HepG2 (cell line): Measurements from ENCODE around the gene FN1. TPM values are rescaled to one million over a fixed set of nuclear protein-coding genes. Genes with fewer than 3 reads are reported as not detected.

Source experiments
- ATAC-seq: fragments of 200-7000 bp; cut with Tn5 transposase; 3 replicates; pipeline ENCODE4 v1.9.1; 2020; ENCODE audit warnings: mild to moderate bottlenecking, moderate library complexity
- BruUV-seq: library from RNA; stranded (reverse); fragments of 400-500 nt; replicated peaks from 2 replicates; lab custom pipeline; 2021; lab: Mats Ljungman, UMichigan
- CTCF ChIA-PET: fragments of 300-600 bp; formaldehyde crosslinking; extraction: SDS; loops from one replicate; lab custom pipeline; 2021; ENCODE audit warnings: low total read pairs, inconsistent platforms, low intra/inter-chr PET ratio; lab: Yijun Ruan, JAX
- POLR2A ChIA-PET: fragments of 350-600 bp; sonication (Branson Sonifier 250); formaldehyde crosslinking; loops from one replicate; lab custom pipeline; 2020; ENCODE audit warnings: antibody characterized with exemption, inconsistent platforms; lab: Yijun Ruan, JAX
- DNase-seq: peaks from one replicate; pipeline ENCODE4 v3.0.0-alpha.2; 2015; ENCODE audit warnings: low spot score
- FAIRE-seq: peaks from 3 replicates; lab custom pipeline; 2011; peaks lifted over from hg19 to GRCh38; lab: Jason Lieb, UNC
- H2AFZ ChIP-seq: one replicate; pipeline ENCODE4 v1.6.1; 2011; ENCODE audit warnings: low read length, inconsistent platforms
- H3K27ac ChIP-seq: fragments of 300-600 bp; 3 replicates; pipeline ENCODE4 v1.8.0; 2011; ENCODE audit warnings: mixed run types, mild to moderate bottlenecking, mixed read lengths, low read length, inconsistent platforms; ENCODE audit not compliant: insufficient read depth; ENCODE audit errors: extremely low read length
- H3K27me3 ChIP-seq, 2 experiments: fragments of 200-600 bp in 1 of 2; 2 replicates in 1 of 2; 3 replicates in 1 of 2; pipeline versions ENCODE4 v1.6.0 to v1.8.0; 2011; ENCODE audit warnings: low read length in 2 of 2, mild to moderate bottlenecking in 2 of 2, moderate library complexity in 2 of 2, inconsistent platforms in 1 of 2; ENCODE audit not compliant: insufficient read depth in 2 of 2, control insufficient read depth in 1 of 2
- H3K36me3 ChIP-seq, 2 experiments: fragments of 200-600 bp in 1 of 2; replicated peaks in 1 of 2; 2 replicates in 1 of 2; 3 replicates in 1 of 2; pipeline versions ENCODE4 v1.5.1 to v1.8.0; 2011; ENCODE audit warnings: low read length in 2 of 2, inconsistent platforms in 1 of 2; ENCODE audit not compliant: insufficient read depth in 2 of 2, control insufficient read depth in 1 of 2
- H3K4me1 ChIP-seq: 2 replicates; pipeline ENCODE4 v1.5.1; 2012; ENCODE audit warnings: low read length, inconsistent platforms; ENCODE audit not compliant: insufficient read depth
- H3K4me2 ChIP-seq: 2 replicates; pipeline ENCODE4 v1.6.0; 2011; ENCODE audit warnings: low read depth, low read length, inconsistent platforms
- H3K4me3 ChIP-seq, 3 experiments: fragments of 200-600 bp in 1 of 3; sonication (generic), shearing (Covaris generic) in 1 of 3; replicated peaks in 1 of 3; 2 replicates each; pipeline ENCODE4 v1.5.1; 2011 to 2016; ENCODE audit warnings: low read length in 3 of 3, inconsistent platforms in 2 of 3, low read depth in 2 of 3, mild to moderate bottlenecking in 2 of 3, control low read depth in 1 of 3, mixed read lengths in 1 of 3; ENCODE audit not compliant: insufficient read depth in 1 of 3
- H3K79me2 ChIP-seq: one replicate; pipeline ENCODE4 v1.6.1; 2011; ENCODE audit warnings: low read length, inconsistent platforms; ENCODE audit not compliant: insufficient read depth
- H3K9ac ChIP-seq: 2 replicates; pipeline ENCODE4 v1.6.0; 2011; ENCODE audit warnings: mild to moderate bottlenecking, low read depth, low read length, inconsistent platforms; ENCODE audit not compliant: insufficient read depth
- H3K9me3 ChIP-seq: 2 replicates; pipeline ENCODE4 v1.5.1; 2012; ENCODE audit warnings: mild to moderate bottlenecking, low read length
- H4K20me1 ChIP-seq: 2 replicates; pipeline ENCODE4 v1.6.0; 2011; ENCODE audit warnings: inconsistent platforms, mild to moderate bottlenecking, low read length, moderate library complexity; ENCODE audit not compliant: insufficient read depth
- AFF4 ChIP-seq: sonication (generic); formaldehyde crosslinking; IDR thresholded peaks from 2 replicates; pipeline ENCODE4 v1.4.0; 2020; ENCODE audit warnings: missing genetic modification reagents
- KAT8 ChIP-seq: IDR thresholded peaks from 2 replicates; pipeline ENCODE4 v1.6.1; 2016; ENCODE audit warnings: missing genetic modification reagents, missing compliant biosample characterization
- KLF16 ChIP-seq, 2 experiments: sonication (generic) in 1 of 2; formaldehyde crosslinking in 1 of 2; IDR thresholded peaks; 2 replicates each; pipeline versions ENCODE4 v1.6.1 to v1.8.0; 2016 to 2023; ENCODE audit warnings: missing genetic modification reagents in 2 of 2, missing compliant biosample characterization in 1 of 2
- RBFOX2 ChIP-seq: fragments of 200-400 bp; formaldehyde crosslinking; IDR thresholded peaks from 2 replicates; pipeline ENCODE4 v1.6.1; 2017; ENCODE audit warnings: low read depth, mild to moderate bottlenecking, low read length
- WGBS: methylation state at CpG from one replicate; pipeline ENCODE4 v1.1.6; 2017; ENCODE audit warnings: low lambda C conversion rate; 5-methylcytosine and 5-hydroxymethylcytosine counted together
- in situ Hi-C: cut with HindIII; loops from 2 replicates; pipeline ENCODE4 v1.10.0; 2017; ENCODE audit warnings: low pct_unique_long_range_greater_than_20kb; ENCODE audit not compliant: extremely low pct_ligation_motif_present
- intact Hi-C: fragments of 100-400 bp; cut with micrococcal nuclease; formaldehyde crosslinking; loops from one replicate; pipeline ENCODE4 v1.10.0; 2022; ENCODE audit not compliant: unreplicated experiment
- polyA plus RNA-seq, 8 experiments: library from polyadenylated mRNA; depleted of rRNA in 3 of 8; stranded (reverse) in 7 of 8; unstranded in 1 of 8; fragments of >200 nt; fragmentation: Illumina TruSeq in 4 of 8; extraction: Trizol in 4 of 8; gene quantifications; 2 replicates each; pipeline versions ENCODE4 v1.2.1 to v1.2.3, GENCODE V29; 2011 to 2016; ENCODE audit warnings: low read depth in 4 of 8, missing spikeins in 1 of 8, mixed read lengths in 1 of 8; ENCODE audit not compliant: insufficient read depth in 1 of 8
- total RNA-seq, 5 experiments: library from RNA; depleted of rRNA; stranded (reverse); fragments of >200 nt; fragmentation: Illumina TruSeq; extraction: Trizol; gene quantifications; 2 replicates each; pipeline ENCODE4 v1.2.3, GENCODE V29; 2016; ENCODE audit warnings: low read depth in 1 of 5

Gene FN1
- total and polyA plus RNA-seq, 2 of the 13 experiments (the other 11 are each of a cell fraction or from before 2014, with no cell fraction given), result 1,847 to 6,471 TPM

GRCh38 chr2:215423234-215423633 is 12.6 kb downstream of the FN1 start (continued):
- peak; percentile 42; the same call in 1 of the 2 replicates for TF ChIP-seq AFF4 (CRISPR knock-in tag)

DNA sequence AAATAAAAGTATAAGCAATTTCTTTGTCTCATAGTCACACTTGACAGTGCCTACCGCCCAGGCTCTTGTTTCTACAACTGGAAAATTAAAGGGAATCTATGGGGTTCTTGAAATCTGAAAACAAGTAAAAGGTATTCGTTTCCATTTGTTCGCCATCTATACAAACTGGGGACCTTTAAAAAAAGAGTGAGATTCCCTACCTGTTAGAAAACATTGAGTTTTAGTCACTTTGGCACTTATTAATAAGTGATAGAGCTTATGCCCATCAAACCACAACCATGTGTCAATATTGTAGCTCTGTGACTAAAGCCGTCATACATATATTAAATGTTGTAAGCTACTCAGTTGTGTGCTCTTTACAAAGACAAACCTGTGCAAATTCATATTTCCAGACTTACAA is 13.2 kb downstream of the FN1 start:
- WGBS, result 95% methylated on average over 4 of the region's 4 CpGs

More for the DNA sequence above, 13.2 kb downstream of the FN1 start:
- Histone ChIP-seq H3K4me1 (peaks cover 96% of the 10 kb centered on the region), H3K27me3 (no peaks in the 10 kb centered on the region), H3K36me3 (peaks cover 32 to 78% of the 10 kb centered on the region in 2 experiments), H3K9me3 (no peaks in the 10 kb centered on the region), H4K20me1 (0 out of 2 replicates have a peak, but pooled peaks cover 5% of the 10 kb centered on the region), H3K79me2 (peaks cover 52% of the 10 kb centered on the region), H3K4me2 (peak overlapping the region; percentile 73), H3K9ac (no peak overlapping the region), H3K4me3 (peak overlapping the region in 1 of 3 experiments; percentile 5; a peak in 1 of 6 replicates), H3K27ac (peak overlapping the region; percentile 77), H2AFZ (no peak overlapping the region)
- FAIRE-seq (no peak), ATAC-seq (no peak), DNase-seq (no peak)
- intact Hi-C loops (no loop called here), in situ Hi-C loops (no loop called here)
- TF ChIP-seq RBFOX2 (peak; percentile 57), KLF16 (CRISPR knock-in tag; IDR thresholded peaks at IDR 0.05) (0 out of 4 replicates have a peak, but pooled peaks of 1 of the 2 experiments have one; percentile 11), KAT8 (no peak)
- no TSS peak for BruUV-seq
- ChIA-PET CTCF (no interaction called here), POLR2A (interaction anchor here (0.9 to 7.6 kb wide), 3 partner anchors 9 to 259 kb away, joined by 3 to 118 read pairs (median 13); no protein-coding TSS in a partner anchor)
